Hepatocyte (in vitro differentiated cells): ENCODE measurements around the gene GABBR2.

ENCODE experiments used
- CTCF ChIP-seq: fragments of 200-600 bp; sonication (generic); IDR thresholded peaks from 2 replicates; pipeline ENCODE4 v1.5.1; 2016; ENCODE audit warnings: antibody characterized with exemption, mild to moderate bottlenecking; ENCODE audit not compliant: poor library complexity
- EZH2 ChIP-seq: fragments of 200-600 bp; sonication (generic); IDR thresholded peaks from 2 replicates; pipeline ENCODE4 v1.6.1; 2016; ENCODE audit warnings: antibody characterized with exemption, mild to moderate bottlenecking, borderline replicate concordance
- EZH2phosphoT487 ChIP-seq: fragments of 200-600 bp; sonication (generic); IDR thresholded peaks from one replicate; pipeline ENCODE4 v1.6.1; 2018; ENCODE audit warnings: antibody characterized with exemption, mild to moderate bottlenecking, low read depth, moderate library complexity; ENCODE audit not compliant: unreplicated experiment, severe bottlenecking

DNA sequence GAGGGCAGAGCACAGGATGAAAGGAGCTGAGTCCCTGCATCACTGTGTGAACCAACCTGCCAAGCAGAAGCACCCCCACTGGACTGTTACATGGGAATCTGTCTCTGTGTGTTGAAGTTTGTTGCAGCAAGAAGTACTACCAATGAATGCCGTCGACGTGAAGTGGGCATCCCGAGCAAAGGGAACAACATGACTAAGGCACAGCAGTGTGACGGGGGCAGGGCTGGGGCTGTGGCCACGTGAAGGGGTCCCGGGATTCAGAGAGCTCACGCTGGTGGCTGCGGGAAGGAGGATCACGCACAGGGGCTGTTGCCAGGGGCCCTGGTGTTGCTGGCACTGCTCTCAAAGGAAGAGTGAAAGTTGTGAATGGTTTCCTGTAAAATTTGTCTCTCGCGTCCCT is 27.5 kb upstream of the GABBR2 start:
- TF ChIP-seq CTCF (no peak), EZH2 (no peak), EZH2phosphoT487 (no peak)
